ENCODE data around the gene SART1.
A peak's percentile ranks its signal among the peaks of the same experiment; 100 is the strongest.

The SART1 gene

GRCh38 chr11:65988791-65989592 is 27.5 kb downstream of the SART1 start:
- no peaks in the 10 kb centered on the region for H4K20me1 ChIP-seq (ENCODE audit: insufficient read depth, low read length)
- H3K9ac ChIP-seq (ENCODE audit: low read length), result no peak overlapping the region
- peaks cover 3% of the 10 kb centered on the region for H3K4me1 ChIP-seq (ENCODE audit: low read length)
- no peak overlapping the region for H3K4me2 ChIP-seq (ENCODE audit: low read depth, low read length)
- TF ChIP-seq CTCF (IDR thresholded peaks at IDR 0.05; ENCODE audit: low read length), result peak; percentile 97
- TF ChIP-seq EZH2phosphoT487 (IDR thresholded peaks at IDR 0.05; ENCODE audit: low read length), result no peak
- H3K4me3 ChIP-seq (ENCODE audit: low read length), result no peak overlapping the region
- H2AFZ ChIP-seq (ENCODE audit: low read length), result no peak overlapping the region
- H3K9me2 ChIP-seq (replicated peaks; ENCODE audit: insufficient read depth, low read length), result no peaks in the 10 kb centered on the region
- DNase-seq, result peak; percentile 93
- no peaks in the 10 kb centered on the region for H3K79me2 ChIP-seq (ENCODE audit: low read length)
- H3K9me3 ChIP-seq (replicated peaks; ENCODE audit: insufficient read depth, low read length), result no peaks in the 10 kb centered on the region
- H3F3A ChIP-seq (ENCODE audit: insufficient read depth, low read length), result peaks cover 7% of the 10 kb centered on the region
- peak overlapping the region; percentile 0; the same call in 1 of the 2 replicates for H3K27ac ChIP-seq (ENCODE audit: low read length)
- no peaks in the 10 kb centered on the region for H3K27me3 ChIP-seq (replicated peaks; ENCODE audit: insufficient read depth, low read length)
- H3K36me3 ChIP-seq (replicated peaks; ENCODE audit: insufficient read depth, low read length), result no peaks in the 10 kb centered on the region

GRCh38 chr11:65992056-65992455 is 30.5 kb downstream of the SART1 start:
- H2AFZ ChIP-seq (ENCODE audit: low read length), result no peak overlapping the region
- H4K20me1 ChIP-seq (ENCODE audit: insufficient read depth, low read length), result no peaks in the 10 kb centered on the region
- no peak overlapping the region for H3K4me2 ChIP-seq (ENCODE audit: low read depth, low read length)
- no peak for TF ChIP-seq EZH2 (optimal IDR thresholded peaks at IDR 0.05; ENCODE audit: low read depth, low read length)
- no peak for TF ChIP-seq EZH2phosphoT487 (IDR thresholded peaks at IDR 0.05; ENCODE audit: low read length)
- TF ChIP-seq CTCF (IDR thresholded peaks at IDR 0.05; ENCODE audit: low read length), result no peak
- H3K27me3 ChIP-seq (replicated peaks; ENCODE audit: insufficient read depth, low read length), result no peaks in the 10 kb centered on the region
- no peaks in the 10 kb centered on the region for H3K9me2 ChIP-seq (replicated peaks; ENCODE audit: insufficient read depth, low read length)
- no peaks in the 10 kb centered on the region for H3K9me3 ChIP-seq (replicated peaks; ENCODE audit: insufficient read depth, low read length)
- peaks cover 3% of the 10 kb centered on the region for H3K4me1 ChIP-seq (ENCODE audit: low read length)
- no peaks in the 10 kb centered on the region for H3K36me3 ChIP-seq (replicated peaks; ENCODE audit: insufficient read depth, low read length)
- no peak overlapping the region for H3K27ac ChIP-seq (ENCODE audit: low read length)
- H3K4me3 ChIP-seq (ENCODE audit: low read length), result no peak overlapping the region
- DNase-seq, result no peak
- H3K9ac ChIP-seq (ENCODE audit: low read length), result no peak overlapping the region
- peaks cover 7% of the 10 kb centered on the region for H3F3A ChIP-seq (ENCODE audit: insufficient read depth, low read length)
- H3K79me2 ChIP-seq (ENCODE audit: low read length), result no peaks in the 10 kb centered on the region

GRCh38 chr11:65997286-65997685 is 35.8 kb downstream of the SART1 start:
- H3K27me3 ChIP-seq (replicated peaks; ENCODE audit: insufficient read depth, low read length), result no peaks in the 10 kb centered on the region
- TF ChIP-seq EZH2 (optimal IDR thresholded peaks at IDR 0.05; ENCODE audit: low read depth, low read length) (no peak), CTCF (IDR thresholded peaks at IDR 0.05; ENCODE audit: low read length) (no peak), EZH2phosphoT487 (IDR thresholded peaks at IDR 0.05; ENCODE audit: low read length) (no peak)
- no peak overlapping the region for H3K9ac ChIP-seq (ENCODE audit: low read length)
- H3K36me3 ChIP-seq (replicated peaks; ENCODE audit: insufficient read depth, low read length), result peaks cover 6% of the 10 kb centered on the region
- peaks cover 40% of the 10 kb centered on the region for H3K79me2 ChIP-seq (ENCODE audit: low read length)
- no peak for DNase-seq
- no peaks in the 10 kb centered on the region for H4K20me1 ChIP-seq (ENCODE audit: insufficient read depth, low read length)
- H3K4me3 ChIP-seq (ENCODE audit: low read length), result no peak overlapping the region
- no peaks in the 10 kb centered on the region for H3K4me1 ChIP-seq (ENCODE audit: low read length)
- no peak overlapping the region for H3K27ac ChIP-seq (ENCODE audit: low read length)
- H3K9me3 ChIP-seq (replicated peaks; ENCODE audit: insufficient read depth, low read length), result no peaks in the 10 kb centered on the region
- no peak overlapping the region for H2AFZ ChIP-seq (ENCODE audit: low read length)
- H3K4me2 ChIP-seq (ENCODE audit: low read depth, low read length), result no peak overlapping the region
- H3F3A ChIP-seq (ENCODE audit: insufficient read depth, low read length), result peaks cover 9% of the 10 kb centered on the region; the same call in 1 of the 2 replicates
- H3K9me2 ChIP-seq (replicated peaks; ENCODE audit: insufficient read depth, low read length), result no peaks in the 10 kb centered on the region
